IMR-90 (cell line): ENCODE data around the gene MTOR. TPM values are rescaled to one million over a fixed set of nuclear protein-coding genes. Genes with fewer than 3 reads are reported as not detected.

Source experiments
- ATAC-seq: fragments of 200-7000 bp; cut with Tn5 transposase; 2 replicates; pipeline ENCODE4 v1.9.1; 2020; ENCODE audit warnings: low read depth, mild to moderate bottlenecking, moderate library complexity
- BruUV-seq: library from RNA; stranded (reverse); fragments of 400-500 nt; replicated peaks from 2 replicates; lab custom pipeline; 2021; lab: Mats Ljungman, UMichigan
- CTCF ChIA-PET: fragments of 300-600 bp; formaldehyde crosslinking; extraction: SDS; loops from one replicate; lab custom pipeline; 2021; ENCODE audit warnings: antibody characterized with exemption; lab: Yijun Ruan, JAX
- POLR2A ChIA-PET: fragments of 300-600 bp; sonication (Branson Sonifier 250); formaldehyde crosslinking; loops from one replicate; lab custom pipeline; 2022; ENCODE audit warnings: antibody characterized with exemption; ENCODE audit not compliant: unreplicated experiment; lab: Charles Lee
- DNase-seq: peaks from one replicate; pipeline ENCODE4 v3.0.0; 2013
- H2AFZ ChIP-seq: replicated peaks from 2 replicates; pipeline ENCODE3; 2013; ENCODE audit warnings: low read length, mild to moderate bottlenecking; ENCODE audit not compliant: poor library complexity
- H2AK5ac ChIP-seq: 2 replicates; pipeline ENCODE4 v1.6.1; 2013; ENCODE audit warnings: low read depth, low read length, inconsistent platforms
- H2AK9ac ChIP-seq: replicated peaks from 2 replicates; pipeline ENCODE3; 2013; ENCODE audit warnings: mild to moderate bottlenecking, low read depth, low read length, moderate library complexity; ENCODE audit not compliant: poor library complexity
- H2BK120ac ChIP-seq: 2 replicates; pipeline ENCODE4 v1.6.1; 2013; ENCODE audit warnings: low read depth, low read length, inconsistent platforms
- H2BK15ac ChIP-seq: 3 replicates; pipeline ENCODE4 v1.6.1; 2013; ENCODE audit warnings: low read depth, low read length, inconsistent platforms
- H2BK20ac ChIP-seq: 2 replicates; pipeline ENCODE4 v1.6.1; 2013; ENCODE audit warnings: low read depth, mild to moderate bottlenecking, inconsistent platforms, low read length, moderate library complexity
- H2BK5ac ChIP-seq: 2 replicates; pipeline ENCODE4 v1.6.1; 2013; ENCODE audit warnings: mild to moderate bottlenecking, low read depth, low read length, inconsistent platforms; ENCODE audit not compliant: poor library complexity, severe bottlenecking
- H3K14ac ChIP-seq: replicated peaks from 2 replicates; pipeline ENCODE4 v1.6.1; 2013; ENCODE audit warnings: low read depth, low read length, inconsistent platforms
- H3K18ac ChIP-seq: 2 replicates; pipeline ENCODE4 v1.6.1; 2013; ENCODE audit warnings: low read depth, low read length, control low read depth
- H3K23ac ChIP-seq: 2 replicates; pipeline ENCODE4 v1.6.1; 2013; ENCODE audit warnings: low read depth, low read length, inconsistent platforms
- H3K27ac ChIP-seq: 2 replicates; pipeline ENCODE4 v1.5.1; 2013; ENCODE audit warnings: mild to moderate bottlenecking, control low read depth, low read length; ENCODE audit not compliant: insufficient read depth
- H3K27me3 ChIP-seq: 2 replicates; pipeline ENCODE4 v1.6.1; 2013; ENCODE audit warnings: low read length; ENCODE audit not compliant: control insufficient read depth, insufficient read depth
- H3K36me3 ChIP-seq: 2 replicates; pipeline ENCODE4 v1.6.1; 2013; ENCODE audit warnings: low read length, mixed read lengths; ENCODE audit not compliant: control insufficient read depth, insufficient read depth
- H3K4ac ChIP-seq: 2 replicates; pipeline ENCODE4 v1.6.1; 2013; ENCODE audit warnings: low read depth, low read length, inconsistent platforms
- H3K4me1 ChIP-seq: 2 replicates; pipeline ENCODE4 v1.6.1; 2013; ENCODE audit warnings: low read length, mixed read lengths; ENCODE audit not compliant: control insufficient read depth, insufficient read depth
- H3K4me2 ChIP-seq: 2 replicates; pipeline ENCODE4 v1.6.1; 2013; ENCODE audit warnings: low read depth, mild to moderate bottlenecking, control low read depth, low read length, moderate library complexity
- H3K4me3 ChIP-seq: 2 replicates; pipeline ENCODE4 v1.5.1; 2013; ENCODE audit warnings: low read depth, mild to moderate bottlenecking, control low read depth, low read length, moderate library complexity; ENCODE audit not compliant: insufficient read depth
- H3K56ac ChIP-seq: 2 replicates; pipeline ENCODE4 v1.6.1; 2013; ENCODE audit warnings: low read length, inconsistent platforms; ENCODE audit not compliant: insufficient read depth; ENCODE audit errors: extremely low read depth
- H3K79me1 ChIP-seq, 2 experiments: 2 replicates each; pipeline ENCODE4 v1.6.1; 2013; ENCODE audit warnings: low read length in 2 of 2, inconsistent platforms in 1 of 2, low read depth in 1 of 2
- H3K9ac ChIP-seq: 2 replicates; pipeline ENCODE4 v1.6.1; 2013; ENCODE audit warnings: low read depth, low read length, control low read depth
- H3K9me1 ChIP-seq: 2 replicates; pipeline ENCODE4 v1.6.1; 2013; ENCODE audit warnings: low read length, inconsistent platforms; ENCODE audit not compliant: insufficient read depth
- H3K9me3 ChIP-seq: 2 replicates; pipeline ENCODE4 v1.6.1; 2013; ENCODE audit warnings: low read length; ENCODE audit not compliant: control insufficient read depth, insufficient read depth
- H4K20me1 ChIP-seq: 2 replicates; pipeline ENCODE4 v1.6.1; 2013; ENCODE audit warnings: low read length, inconsistent platforms; ENCODE audit not compliant: insufficient read depth
- H4K5ac ChIP-seq: 2 replicates; pipeline ENCODE4 v1.6.1; 2013; ENCODE audit warnings: mild to moderate bottlenecking, low read depth, low read length, control low read depth
- H4K8ac ChIP-seq, 2 experiments: 2 replicates each; pipeline ENCODE4 v1.6.1; 2013; ENCODE audit warnings: low read depth in 2 of 2, low read length in 2 of 2, control low read depth in 1 of 2, inconsistent platforms in 1 of 2
- H4K91ac ChIP-seq: 2 replicates; pipeline ENCODE4 v1.6.1; 2013; ENCODE audit warnings: low read depth, low read length, inconsistent platforms; ENCODE audit not compliant: insufficient read depth
- CEBPB ChIP-seq: IDR thresholded peaks from 2 replicates; pipeline ENCODE4 v1.6.1; 2012; ENCODE audit warnings: low read depth, low read length, improper control_type of control experiment
- MXI1 ChIP-seq: IDR thresholded peaks from 2 replicates; pipeline ENCODE4 v1.6.1; 2012; ENCODE audit warnings: low read depth, mild to moderate bottlenecking, low read length, moderate library complexity, borderline replicate concordance
- WGBS, 2 experiments: methylation state at CpG; one replicate each; pipeline versions ENCODE4 v1.1.5 to v1.1.7; 2013; ENCODE audit warnings: missing lambda C conversion rate in 2 of 2; ENCODE audit not compliant: insufficient read length in 1 of 2; ENCODE audit errors: extremely low coverage in 2 of 2; 5-methylcytosine and 5-hydroxymethylcytosine counted together
- dilution Hi-C: fragments of 300-500 bp; cut with HindIII; formaldehyde crosslinking; loops from one replicate; pipeline ENCODE4 v1.14.3; 2018; ENCODE audit warnings: low sequenced_read_pairs; ENCODE audit not compliant: unreplicated experiment
- in situ Hi-C: fragments of 300-500 bp; cut with MboI; formaldehyde crosslinking; loops from 3 replicates; pipeline ENCODE4 v1.14.3; 2019; ENCODE audit warnings: low sequenced_read_pairs, inconsistent platforms, mixed read lengths
- intact Hi-C: fragments of 100-400 bp; cut with micrococcal nuclease; formaldehyde crosslinking; loops from 2 replicates; pipeline ENCODE4 v1.10.0; 2022
- polyA plus RNA-seq, 3 experiments: library from polyadenylated mRNA; depleted of rRNA; stranded (reverse); fragments of >200 nt; gene quantifications; 2 replicates each; pipeline ENCODE4 v1.2.3, GENCODE V29; 2012; ENCODE audit warnings: low replicate concordance in 1 of 3
- total RNA-seq: library from RNA; depleted of rRNA; stranded (reverse); fragments of >200 nt; gene quantifications from 2 replicates; pipeline ENCODE4 v1.2.3, GENCODE V29; 2012

The MTOR gene
- total and polyA plus RNA-seq, 2 of the 4 experiments (the other 2 are of a cell fraction): 19.2 to 36.7 TPM

GRCh38 chr1:11197359-11197758, 65.0 kb downstream of the MTOR start:
- H3K9me1 ChIP-seq: no peaks in the 10 kb centered on the region
- no TSS peak for BruUV-seq
- peaks cover 0 to 6% of the 10 kb centered on the region in 2 experiments; a peak in 1 of 4 replicates for H3K79me1 ChIP-seq
- H2AFZ ChIP-seq: no peak overlapping the region
- intact Hi-C loops: no loop called here
- H2BK120ac ChIP-seq: no peak overlapping the region
- H2BK20ac ChIP-seq: no peak overlapping the region
- no peaks in the 10 kb centered on the region for H3K4me1 ChIP-seq
- peaks cover 33% of the 10 kb centered on the region for H3K36me3 ChIP-seq
- no peak overlapping the region for H4K5ac ChIP-seq
- no peak overlapping the region for H4K91ac ChIP-seq
- H3K14ac ChIP-seq: no peak overlapping the region
- no peak overlapping the region for H3K4me3 ChIP-seq
- no peak overlapping the region for H3K27ac ChIP-seq
- no peak overlapping the region for H2BK5ac ChIP-seq
- DNase-seq (no peak), ATAC-seq (no peak)
- H3K9me3 ChIP-seq: no peaks in the 10 kb centered on the region
- H4K8ac ChIP-seq: no peak overlapping the region
- no peak overlapping the region for H2BK15ac ChIP-seq
- dilution Hi-C loops: no loop called here
- in situ Hi-C loops: no loop called here
- TF ChIP-seq MXI1: no peak
- peak; percentile 38; the same call in 1 of the 2 replicates for TF ChIP-seq CEBPB
- ChIA-PET CTCF (interaction anchor here (1.8 kb wide), 1 partner anchor 160 kb away, joined by 6 read pairs; no protein-coding TSS in a partner anchor), POLR2A (no interaction called here)
- no peak overlapping the region for H2AK5ac ChIP-seq
- no peak overlapping the region for H2AK9ac ChIP-seq
- no peak overlapping the region for H3K4ac ChIP-seq
- no peaks in the 10 kb centered on the region for H3K27me3 ChIP-seq
- no peak overlapping the region for H3K9ac ChIP-seq
- no peak overlapping the region for H3K18ac ChIP-seq
- no CpG with 5 or more reads among the region's 4 CpGs for WGBS, 2 experiments
- H3K56ac ChIP-seq: no peak overlapping the region
- no peaks in the 10 kb centered on the region for H4K20me1 ChIP-seq
- no peak overlapping the region for H3K4me2 ChIP-seq
- H3K23ac ChIP-seq: no peak overlapping the region
